ENCODE measurements around the gene CSF1.

GRCh38 chr1:109928591-109929111 lies 18.0 kb downstream of the CSF1 start:
- TF ChIP-seq, protein P1, sequence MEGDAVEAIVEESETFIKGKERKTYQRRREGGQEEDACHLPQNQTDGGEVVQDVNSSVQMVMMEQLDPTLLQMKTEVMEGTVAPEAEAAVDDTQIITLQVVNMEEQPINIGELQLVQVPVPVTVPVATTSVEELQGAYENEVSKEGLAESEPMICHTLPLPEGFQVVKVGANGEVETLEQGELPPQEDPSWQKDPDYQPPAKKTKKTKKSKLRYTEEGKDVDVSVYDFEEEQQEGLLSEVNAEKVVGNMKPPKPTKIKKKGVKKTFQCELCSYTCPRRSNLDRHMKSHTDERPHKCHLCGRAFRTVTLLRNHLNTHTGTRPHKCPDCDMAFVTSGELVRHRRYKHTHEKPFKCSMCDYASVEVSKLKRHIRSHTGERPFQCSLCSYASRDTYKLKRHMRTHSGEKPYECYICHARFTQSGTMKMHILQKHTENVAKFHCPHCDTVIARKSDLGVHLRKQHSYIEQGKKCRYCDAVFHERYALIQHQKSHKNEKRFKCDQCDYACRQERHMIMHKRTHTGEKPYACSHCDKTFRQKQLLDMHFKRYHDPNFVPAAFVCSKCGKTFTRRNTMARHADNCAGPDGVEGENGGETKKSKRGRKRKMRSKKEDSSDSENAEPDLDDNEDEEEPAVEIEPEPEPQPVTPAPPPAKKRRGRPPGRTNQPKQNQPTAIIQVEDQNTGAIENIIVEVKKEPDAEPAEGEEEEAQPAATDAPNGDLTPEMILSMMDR (conservative IDR thresholded peaks at IDR 0.05; ENCODE audit: low read depth, low read length), result no peak
- TF ChIP-seq EZH2 (IDR thresholded peaks at IDR 0.05; ENCODE audit: borderline replicate concordance, low read depth, low read length, poor library complexity, severe bottlenecking), result no peak

All from A673 (cell line).